Activated CD4-positive, alpha-beta T cell treated with anti-CD3 and anti-CD28 coated beads for 1 hour (primary cell): Measurements from ENCODE around the gene MRPL1.

Experiments
- DNase-seq: peaks from one replicate; pipeline ENCODE4 v3.0.0-alpha.2; 2020

The MRPL1 gene

GRCh38 chr4:77990456-77990855 is 127.8 kb downstream of the MRPL1 start:
- no peak for DNase-seq

- DNase-seq, result no peak
These were observed 128.3 kb downstream of the MRPL1 start for GRCh38 chr4:77990904-77991358.

GRCh38 chr4:77992581-77992980 is 130.0 kb downstream of the MRPL1 start:
- DNase-seq, result no peak

GRCh38 chr4:77994194-77994721 is 131.6 kb downstream of the MRPL1 start:
- no peak for DNase-seq

GRCh38 chr4:77996076-77996475 is 133.4 kb downstream of the MRPL1 start:
- DNase-seq, result no peak

- no peak for DNase-seq
These were observed 138.9 kb downstream of the MRPL1 start for GRCh38 chr4:78001531-78001930.

GRCh38 chr4:78002260-78002659 is 139.6 kb downstream of the MRPL1 start:
- DNase-seq, result no peak
